LoVo (cell line): ENCODE data around the gene RNF40.
"Not testable (repeated sequence)": the region's sequence is repeated elsewhere in the genome, so short reads cannot be mapped to it uniquely, and the experiment has no call there.

ENCODE experiments used
- DNase-seq: peaks from one replicate; pipeline ENCODE4 v3.0.0-alpha.2; 2016; ENCODE audit warnings: low spot score

RNF40 gene

DNA sequence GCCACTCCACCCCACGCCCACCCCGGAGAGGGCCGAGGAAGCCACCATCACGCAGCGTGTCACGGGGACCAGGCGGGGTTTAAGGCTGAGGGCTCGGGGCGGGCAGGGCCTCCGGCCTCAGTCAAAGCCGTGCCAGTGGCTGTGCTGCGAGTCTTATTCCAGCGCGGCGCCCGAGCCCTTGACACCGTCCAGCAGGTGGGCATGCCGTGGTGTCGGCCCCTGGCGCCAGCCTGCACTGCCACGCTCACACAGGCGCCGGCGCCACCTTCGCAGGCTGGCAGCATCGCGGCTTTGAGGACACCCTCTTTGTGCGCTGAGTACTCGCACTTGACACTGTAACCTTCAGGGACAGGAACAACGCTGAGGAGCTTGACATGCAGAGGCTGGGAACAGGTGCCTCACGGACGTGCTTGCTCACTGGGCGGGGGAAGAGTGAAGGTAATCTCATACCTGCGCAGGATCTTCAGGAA, 58.9 kb downstream of the RNF40 start:
- no peak for DNase-seq

DNA sequence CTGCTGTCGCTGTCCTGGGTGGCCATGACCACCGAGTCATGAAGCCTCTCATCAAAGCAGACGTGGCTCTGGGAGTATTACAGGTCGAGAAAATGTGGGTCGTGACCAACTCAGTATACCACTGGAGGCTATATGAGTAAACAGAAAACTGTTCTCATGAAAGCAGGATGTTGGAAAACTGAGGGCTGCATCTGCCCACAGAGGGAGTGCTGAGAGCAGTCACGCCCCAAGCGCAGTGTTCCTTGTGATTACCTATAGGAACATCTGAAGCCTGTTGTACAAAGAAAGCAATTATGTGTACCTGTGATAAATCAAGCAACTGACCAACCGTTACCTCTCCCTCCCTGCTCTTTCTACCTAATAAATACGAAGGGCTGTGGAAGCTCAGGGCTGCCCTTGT, 59.3 kb downstream of the RNF40 start:
- DNase-seq: not testable (repeated sequence)

DNA sequence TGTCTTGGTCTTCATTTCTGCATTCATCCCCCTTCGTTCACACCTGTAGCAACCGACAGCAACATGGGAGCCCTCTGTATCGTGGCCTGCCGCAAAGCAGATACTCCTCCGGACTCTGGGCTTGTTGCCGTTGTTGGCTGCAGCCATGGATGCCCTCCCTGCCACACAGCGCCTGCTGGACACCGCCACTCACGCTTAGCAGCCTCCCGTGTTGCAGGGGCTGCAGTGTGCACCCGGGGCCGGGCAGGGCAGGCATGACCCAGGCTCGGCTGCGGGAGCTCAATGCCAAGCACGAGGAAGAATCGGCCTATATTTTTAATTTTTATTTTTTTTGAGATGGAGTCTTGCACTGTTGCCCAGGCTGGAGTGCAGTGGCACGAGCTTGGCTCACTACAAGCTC, 59.8 kb downstream of the RNF40 start:
- no peak for DNase-seq
